Urinary bladder (tissue), 4 donors: ENCODE data around the gene RSPH9. TPM values are rescaled to one million over a fixed set of nuclear protein-coding genes. Genes with fewer than 3 reads are reported as not detected.
A peak's percentile ranks its signal among the peaks of the same experiment; 100 is the strongest.

Source experiments
- DNase-seq: peaks from one replicate; pipeline ENCODE4 v3.0.0-alpha.2; 2015; ENCODE audit errors: extremely low spot score
- H3K27ac ChIP-seq: one replicate; pipeline ENCODE4 v1.5.1; 2013; ENCODE audit warnings: low read depth, mild to moderate bottlenecking, moderate library complexity
- H3K36me3 ChIP-seq: one replicate; pipeline ENCODE4 v1.6.1; 2013; ENCODE audit warnings: mild to moderate bottlenecking, moderate library complexity; ENCODE audit not compliant: insufficient read depth
- H3K4me1 ChIP-seq: one replicate; pipeline ENCODE4 v1.6.1; 2013; ENCODE audit warnings: mild to moderate bottlenecking, moderate library complexity; ENCODE audit not compliant: insufficient read depth
- H3K4me3 ChIP-seq: one replicate; pipeline ENCODE4 v1.5.1; 2013; ENCODE audit warnings: low read depth, low read length
- WGBS: extraction: QIAGEN DNeasy Blood & Tissue Kit; methylation state at CpG from one replicate; pipeline ENCODE4 v1.1.7; 2013; 5-methylcytosine and 5-hydroxymethylcytosine counted together
- polyA plus RNA-seq: library from polyadenylated mRNA; stranded (reverse); fragments of 200-250 nt; gene quantifications from one replicate; pipeline ENCODE4 v1.2.3, GENCODE V29; 2013
- total RNA-seq: library from RNA; depleted of rRNA; stranded (reverse); fragments of >200 nt; gene quantifications from one replicate; pipeline ENCODE4 v1.2.3, GENCODE V29; 2014
- donor health status: healthy with polysubstance abuse.
- donor health status: healthy.

The RSPH9 gene
- total and polyA plus RNA-seq, 2 donors: 0.60 to 1.0 TPM

- Histone ChIP-seq H3K4me3 (no peak overlapping the region), H3K36me3 (no peaks in the 10 kb centered on the region), H3K4me1 (no peaks in the 10 kb centered on the region), H3K27ac (no peak overlapping the region)
- DNase-seq: no peak
- 66% methylated on average over 7 of the region's 7 CpGs for WGBS
These were observed 32.9 kb downstream of the RSPH9 start for GRCh38 chr6:43677759-43678158.

GRCh38 chr6:43678341-43678740 is 33.5 kb downstream of the RSPH9 start:
- no peaks in the 10 kb centered on the region for H3K36me3 ChIP-seq
- no peak for DNase-seq
- H3K27ac ChIP-seq: no peak overlapping the region
- H3K4me1 ChIP-seq: no peaks in the 10 kb centered on the region
- H3K4me3 ChIP-seq: no peak overlapping the region
- 81% methylated on average over 7 of the region's 7 CpGs for WGBS

GRCh38 chr6:43679057-43679456 is 34.2 kb downstream of the RSPH9 start:
- Histone ChIP-seq H3K36me3 (no peaks in the 10 kb centered on the region), H3K4me1 (no peaks in the 10 kb centered on the region), H3K4me3 (no peak overlapping the region), H3K27ac (no peak overlapping the region)
- 69% methylated on average over 6 of the region's 6 CpGs for WGBS
- no peak for DNase-seq

- Histone ChIP-seq H3K4me3 (no peak overlapping the region), H3K4me1 (no peaks in the 10 kb centered on the region), H3K27ac (no peak overlapping the region), H3K36me3 (no peaks in the 10 kb centered on the region)
- 62% methylated on average over 11 of the region's 11 CpGs for WGBS
- no peak for DNase-seq
These were observed 35.7 kb downstream of the RSPH9 start for GRCh38 chr6:43680308-43681200.

- H3K4me1 ChIP-seq: no peaks in the 10 kb centered on the region
- 83% methylated on average over 5 of the region's 5 CpGs for WGBS
- H3K36me3 ChIP-seq: no peaks in the 10 kb centered on the region
- no peak overlapping the region for H3K4me3 ChIP-seq
- DNase-seq: no peak
- H3K27ac ChIP-seq: no peak overlapping the region
These were observed 36.5 kb downstream of the RSPH9 start for GRCh38 chr6:43681303-43681702.

GRCh38 chr6:43682724-43683429 is 38.0 kb downstream of the RSPH9 start:
- WGBS: 54% methylated on average over 8 of the region's 8 CpGs
- no peak for DNase-seq
- Histone ChIP-seq H3K36me3 (no peaks in the 10 kb centered on the region), H3K4me1 (no peaks in the 10 kb centered on the region), H3K4me3 (no peak overlapping the region), H3K27ac (peak overlapping the region; percentile 7)

- H3K27ac ChIP-seq: no peak overlapping the region
- DNase-seq: no peak
- no peak overlapping the region for H3K4me3 ChIP-seq
- no peaks in the 10 kb centered on the region for H3K4me1 ChIP-seq
- H3K36me3 ChIP-seq: no peaks in the 10 kb centered on the region
- 58% methylated on average over 1 of the region's 1 CpG for WGBS
These were observed 39.0 kb downstream of the RSPH9 start for GRCh38 chr6:43683708-43684455.

- 5% methylated on average over 10 of the region's 10 CpGs for WGBS
- Histone ChIP-seq H3K4me3 (peak overlapping the region; percentile 91), H3K36me3 (no peaks in the 10 kb centered on the region), H3K27ac (peak overlapping the region; percentile 78), H3K4me1 (no peaks in the 10 kb centered on the region)
- no peak for DNase-seq
These were observed 42.2 kb downstream of the RSPH9 start for GRCh38 chr6:43687079-43687436.

- Histone ChIP-seq H3K4me3 (peak within 1 kb of the TSS; percentile 91), H3K4me1 (no peaks in the 10 kb centered on the region), H3K27ac (peak within 1 kb of the TSS; percentile 78), H3K36me3 (no peaks in the 10 kb centered on the region)
- no peak for DNase-seq
- 6% methylated on average over 43 of the region's 43 CpGs for WGBS
These were observed 42.9 kb downstream of the RSPH9 start, which contains the start of gene MRPS18A for GRCh38 chr6:43687437-43688347. Gene MRPS18A (minus strand): TSS chr6:43687791. CDS start chr6:43687779, 12 bp downstream.

- Histone ChIP-seq H3K27ac (no peak overlapping the region), H3K4me3 (no peak overlapping the region), H3K4me1 (no peaks in the 10 kb centered on the region), H3K36me3 (no peaks in the 10 kb centered on the region)
- WGBS: 56% methylated on average over 2 of the region's 2 CpGs
- no peak for DNase-seq
These were observed 44.6 kb downstream of the RSPH9 start for GRCh38 chr6:43689421-43689820.

- no peak for DNase-seq
- Histone ChIP-seq H3K4me1 (peaks cover 3% of the 10 kb centered on the region), H3K27ac (peak overlapping the region; percentile 11), H3K36me3 (no peaks in the 10 kb centered on the region), H3K4me3 (no peak overlapping the region)
- WGBS: 73% methylated on average over 9 of the region's 9 CpGs
These were observed 50.6 kb downstream of the RSPH9 start for GRCh38 chr6:43695215-43695966.

- Histone ChIP-seq H3K4me3 (no peak overlapping the region), H3K36me3 (no peaks in the 10 kb centered on the region), H3K4me1 (peaks cover 3% of the 10 kb centered on the region), H3K27ac (no peak overlapping the region)
- 65% methylated on average over 4 of the region's 4 CpGs for WGBS
- DNase-seq: no peak
These were observed 51.1 kb downstream of the RSPH9 start for GRCh38 chr6:43695967-43696291.
